Stimulated activated effector memory CD8-positive, alpha-beta T cell treated with anti-CD3 and anti-CD28 coated beads, Interleukin-12 subunit alpha, Interleukin-12 subunit beta, amount 100 ng/mL, for 72 hours (primary cell): Measurements from ENCODE around the gene KLHL30.

Experiments used
- ATAC-seq: fragments of 150-1000 bp; cut with Tn5 transposase; 2 replicates; pipeline ENCODE4 v1.10.0; 2021
- DNase-seq, 2 donors: peaks; one replicate each; pipeline ENCODE4 v3.0.0; 2021 to 2022; ENCODE audit warnings: low spot score in 2 of 2
- H3K27ac Mint-ChIP-seq: one replicate; pipeline ENCODE4 v1.8.0; 2022; ENCODE audit warnings: mild to moderate bottlenecking, mixed read lengths
- H3K36me3 Mint-ChIP-seq: one replicate; pipeline ENCODE4 v1.8.0; 2022; ENCODE audit warnings: mild to moderate bottlenecking, mixed read lengths
- H3K4me1 Mint-ChIP-seq: one replicate; pipeline ENCODE4 v1.8.0; 2022; ENCODE audit warnings: mixed read lengths
- H3K4me3 Mint-ChIP-seq: one replicate; pipeline ENCODE4 v1.8.0; 2022; ENCODE audit warnings: mild to moderate bottlenecking, mixed read lengths
- H3K9me3 Mint-ChIP-seq: one replicate; pipeline ENCODE4 v1.8.0; 2022; ENCODE audit warnings: mixed read lengths

KLHL30 gene

DNA sequence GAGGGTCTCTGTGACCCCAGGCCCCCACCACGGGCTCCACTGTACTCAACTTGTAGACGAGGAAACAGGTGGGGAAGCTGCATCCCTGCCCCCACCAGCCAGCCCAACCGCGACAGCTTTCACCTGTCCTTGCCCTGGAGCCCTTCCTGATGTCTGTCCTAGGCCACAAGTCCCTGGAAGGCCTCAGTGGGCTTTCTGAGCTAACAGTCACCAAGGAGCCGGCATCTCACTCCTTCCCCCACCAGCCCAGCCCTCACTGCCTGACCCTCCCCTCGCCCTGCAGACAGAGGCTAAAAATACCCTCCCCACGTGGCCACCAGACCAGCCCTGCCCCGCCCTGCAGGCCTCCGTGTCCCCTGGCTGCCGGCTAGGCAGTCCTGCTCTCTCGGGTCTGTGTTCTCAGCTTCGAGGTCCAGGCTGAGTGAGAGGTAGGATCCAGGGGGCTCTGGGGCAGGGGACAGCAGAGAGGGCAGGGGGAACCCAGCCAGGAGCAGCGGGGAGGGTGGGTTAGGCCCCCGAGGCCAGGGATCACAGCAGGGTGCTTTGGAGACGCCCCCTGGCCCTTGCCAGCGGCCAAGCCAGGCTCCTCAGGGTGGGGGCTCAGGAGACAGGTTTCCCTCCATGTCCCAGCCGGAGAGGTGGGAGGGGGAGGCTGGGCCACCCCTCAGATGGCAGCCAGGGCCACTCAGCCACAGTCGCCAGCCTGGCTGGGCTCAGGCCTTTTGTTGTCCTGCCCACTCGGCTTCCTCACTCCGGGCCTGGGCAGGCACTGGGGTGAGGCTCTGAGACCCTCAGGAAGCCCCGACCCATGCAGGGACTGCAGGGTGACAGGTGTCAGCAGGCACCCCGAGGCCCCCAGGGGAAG, at the start of gene KLHL30:
Gene KLHL30, plus strand, starts transcription at position 338 of the 865 bp plus-strand sequence. CDS start 2,087 bp downstream, outside the sequence.
- H3K4me3 Mint-ChIP-seq = no peak within 1 kb of the TSS
- no peak for ATAC-seq
- H3K4me1 Mint-ChIP-seq = peaks cover 10% of the 10 kb centered on the region

GRCh38 chr2:238090887-238091286, 47.6 kb upstream of the KLHL30 start:
- no peak overlapping the region for H3K4me3 Mint-ChIP-seq
- peaks cover 26% of the 10 kb centered on the region for H3K36me3 Mint-ChIP-seq
- DNase-seq (peak in 1 of 2 donors; percentile 34), ATAC-seq (no peak)
- H3K9me3 Mint-ChIP-seq = no peaks in the 10 kb centered on the region
- H3K27ac Mint-ChIP-seq = no peak overlapping the region
- no peaks in the 10 kb centered on the region for H3K4me1 Mint-ChIP-seq

More for the DNA sequence above, at the start of gene KLHL30:
- Mint-ChIP-seq H3K27ac (no peak within 1 kb of the TSS), H3K36me3 (no peaks in the 10 kb centered on the region), H3K9me3 (no peaks in the 10 kb centered on the region)
- DNase-seq = no peak

- H3K27ac Mint-ChIP-seq = no peak overlapping the region
Measured at GRCh38 chr2:238091436-238092060, 46.9 kb upstream of the KLHL30 start.

DNA sequence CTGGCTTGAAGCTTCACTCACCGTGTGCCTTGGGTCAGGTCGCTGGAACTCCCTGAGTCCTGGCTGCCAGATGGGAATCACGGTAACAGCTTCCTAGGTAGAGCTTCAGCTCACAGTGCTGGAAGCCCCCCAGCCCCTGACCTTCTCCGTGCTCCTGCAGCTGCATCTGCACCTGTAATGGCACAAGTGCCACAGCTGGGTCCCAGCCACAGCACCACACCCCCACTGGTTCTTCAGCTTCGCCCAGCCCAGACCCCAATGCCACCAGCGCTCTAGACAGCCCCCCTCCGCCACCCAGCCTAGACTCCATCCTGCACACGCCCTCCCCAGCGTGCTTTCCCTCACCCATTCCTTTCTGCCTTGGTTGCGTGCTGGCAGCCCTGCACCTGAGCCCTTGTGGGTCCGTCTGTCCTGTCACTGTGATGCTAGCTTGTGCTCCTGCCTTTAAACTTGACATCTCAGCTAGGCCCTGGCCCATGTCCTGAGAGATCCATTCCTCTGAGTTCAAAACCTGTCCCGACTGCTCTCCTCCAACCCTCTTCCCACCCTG, 45.9 kb upstream of the KLHL30 start:
- peak overlapping the region; percentile 72 for H3K27ac Mint-ChIP-seq

More at GRCh38 chr2:238091436-238092060, 46.9 kb upstream of the KLHL30 start:
- Mint-ChIP-seq H3K9me3 (no peaks in the 10 kb centered on the region), H3K36me3 (peaks cover 20% of the 10 kb centered on the region), H3K4me1 (no peaks in the 10 kb centered on the region), H3K4me3 (no peak overlapping the region)
- DNase-seq (peak in 1 of 2 donors; percentile 42), ATAC-seq (no peak)

DNA sequence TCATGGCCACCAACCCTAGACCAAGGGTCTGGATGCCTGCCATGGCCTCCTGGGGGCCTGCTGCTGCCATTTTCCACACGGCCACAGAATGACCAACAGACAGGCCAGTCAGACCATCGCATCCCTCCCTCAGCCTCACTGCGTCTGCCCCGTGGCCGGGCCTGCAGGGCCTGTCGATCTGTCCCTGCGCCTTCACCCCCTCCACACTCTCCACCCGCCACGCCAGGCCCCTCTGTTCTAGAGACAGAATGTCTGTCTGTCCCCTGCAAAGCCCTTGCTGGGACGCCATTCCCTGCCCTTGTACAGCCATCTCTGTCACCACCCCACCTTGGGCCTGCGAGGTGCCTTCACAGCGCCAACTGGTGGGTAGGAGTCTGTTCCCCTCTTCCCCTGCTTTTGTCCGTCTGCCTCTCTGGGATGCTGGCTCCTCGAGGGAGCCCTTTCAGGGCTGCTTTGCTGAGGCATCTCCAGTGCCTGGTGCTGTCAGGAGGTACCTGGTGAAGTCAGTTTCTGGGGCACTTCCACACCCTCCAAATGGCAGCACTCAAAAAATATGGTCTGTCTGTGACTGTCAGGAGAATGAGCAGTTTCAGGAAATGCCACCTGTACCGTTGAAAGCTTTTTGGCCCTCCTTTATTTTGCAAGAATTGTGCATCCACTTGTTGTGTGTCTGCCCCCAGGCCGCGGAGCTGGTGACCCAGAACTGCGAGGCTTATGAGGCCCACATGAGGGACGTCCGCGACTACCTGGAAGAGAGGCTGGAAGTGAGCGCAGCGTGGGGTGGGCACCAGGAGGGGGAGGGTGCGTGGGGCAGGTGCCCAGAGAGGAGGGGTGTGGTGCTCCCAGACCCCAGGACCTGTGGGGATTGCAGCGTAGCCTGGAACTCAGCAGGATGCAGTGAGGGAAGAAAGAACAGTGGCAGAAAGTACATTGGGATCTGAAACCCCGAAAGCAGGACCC, 45.0 kb upstream of the KLHL30 start:
- H3K9me3 Mint-ChIP-seq = no peaks in the 10 kb centered on the region
- H3K4me3 Mint-ChIP-seq = no peak overlapping the region
- H3K36me3 Mint-ChIP-seq = peaks cover 27% of the 10 kb centered on the region
- H3K4me1 Mint-ChIP-seq = no peaks in the 10 kb centered on the region
- H3K27ac Mint-ChIP-seq = peak overlapping the region; percentile 72
- ATAC-seq (no peak), DNase-seq (peak in 1 of 2 donors; percentile 45)

More for the DNA sequence above, 45.9 kb upstream of the KLHL30 start:
- peak in 1 of 2 donors; percentile 38 for DNase-seq
- peaks cover 27% of the 10 kb centered on the region for H3K36me3 Mint-ChIP-seq
- H3K9me3 Mint-ChIP-seq = no peaks in the 10 kb centered on the region
- no peaks in the 10 kb centered on the region for H3K4me1 Mint-ChIP-seq
- no peak overlapping the region for H3K4me3 Mint-ChIP-seq
- ATAC-seq = no peak

DNA sequence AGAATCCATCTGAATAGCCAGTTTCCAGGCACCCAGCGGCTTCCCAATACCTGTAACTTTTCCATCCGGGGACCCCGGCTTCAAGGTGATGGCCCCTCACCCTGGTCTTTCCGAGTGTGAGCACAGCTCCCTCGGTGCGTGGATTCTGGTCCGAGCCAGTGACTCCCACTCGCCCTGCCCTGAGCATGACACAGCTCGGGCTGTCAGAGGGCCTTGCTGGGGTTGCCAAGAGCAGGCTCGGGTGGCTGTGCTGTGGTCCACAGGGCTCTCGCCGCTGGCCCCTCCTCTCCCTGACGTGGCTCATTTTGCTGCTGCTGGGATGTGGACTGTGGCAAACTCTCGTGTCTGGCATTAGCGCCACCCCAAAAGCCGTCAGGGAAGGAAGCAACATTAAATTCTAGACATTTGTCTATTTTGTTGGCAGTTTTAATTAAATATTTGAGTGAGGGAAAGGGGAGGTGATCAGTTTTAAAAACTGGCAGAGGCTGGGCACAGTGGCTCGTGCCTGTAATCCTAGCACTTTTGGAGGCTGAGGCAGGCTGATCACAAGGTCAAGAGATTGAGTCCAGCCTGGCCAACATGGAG, 43.9 kb upstream of the KLHL30 start:
- no peaks in the 10 kb centered on the region for H3K4me1 Mint-ChIP-seq
- ATAC-seq (no peak), DNase-seq (peak in 1 of 2 donors; percentile 17)
- H3K9me3 Mint-ChIP-seq = no peaks in the 10 kb centered on the region
- H3K36me3 Mint-ChIP-seq = peaks cover 19% of the 10 kb centered on the region
- peak overlapping the region; percentile 23 for H3K27ac Mint-ChIP-seq
- H3K4me3 Mint-ChIP-seq = no peak overlapping the region

GRCh38 chr2:238095143-238095542, 43.3 kb upstream of the KLHL30 start:
- ATAC-seq (no peak), DNase-seq (peak in 1 of 2 donors; percentile 13)
- no peaks in the 10 kb centered on the region for H3K4me1 Mint-ChIP-seq
- H3K36me3 Mint-ChIP-seq = peaks cover 17% of the 10 kb centered on the region
- no peaks in the 10 kb centered on the region for H3K9me3 Mint-ChIP-seq
- H3K27ac Mint-ChIP-seq = peak overlapping the region; percentile 23
- no peak overlapping the region for H3K4me3 Mint-ChIP-seq

DNA sequence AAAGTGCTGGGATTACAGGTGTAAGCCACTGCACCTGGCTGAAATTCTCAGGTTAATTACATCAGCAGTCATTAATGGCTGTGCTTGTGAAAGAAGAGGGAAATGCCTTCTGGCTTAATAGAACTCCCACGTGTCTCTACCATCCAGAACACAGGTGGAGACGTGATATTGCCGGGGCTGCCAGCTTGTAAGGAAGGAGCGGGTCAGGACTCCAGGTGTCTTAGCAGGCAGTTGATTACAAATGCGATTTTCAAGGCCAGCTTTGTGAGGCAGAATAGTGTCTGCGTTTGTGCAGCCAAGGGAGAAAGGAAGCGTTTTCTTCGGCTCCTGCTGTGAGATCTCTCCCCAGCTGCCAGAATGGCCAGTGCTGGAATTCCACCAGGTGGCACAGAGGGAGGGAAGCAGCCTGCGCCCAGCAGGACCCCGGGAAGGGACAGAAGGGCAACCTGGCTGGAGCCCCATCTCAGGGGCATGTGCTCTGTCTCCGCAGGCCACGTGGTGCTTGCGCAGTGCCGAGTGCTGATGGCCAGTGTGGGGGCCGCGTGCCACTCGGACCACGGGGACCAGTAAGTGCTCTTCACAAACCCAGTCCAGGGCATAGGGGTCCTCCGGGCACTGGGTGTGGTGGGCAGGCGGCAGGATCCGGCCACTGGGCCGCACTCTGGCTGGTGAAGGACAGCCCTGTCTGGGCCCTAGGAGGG, 42.0 kb upstream of the KLHL30 start:
- H3K4me3 Mint-ChIP-seq = no peak overlapping the region
- no peaks in the 10 kb centered on the region for H3K4me1 Mint-ChIP-seq
- no peaks in the 10 kb centered on the region for H3K9me3 Mint-ChIP-seq
- H3K36me3 Mint-ChIP-seq = peaks cover 17% of the 10 kb centered on the region
- ATAC-seq (no peak), DNase-seq (peak in 1 of 2 donors; percentile 48)
- no peak overlapping the region for H3K27ac Mint-ChIP-seq

DNA sequence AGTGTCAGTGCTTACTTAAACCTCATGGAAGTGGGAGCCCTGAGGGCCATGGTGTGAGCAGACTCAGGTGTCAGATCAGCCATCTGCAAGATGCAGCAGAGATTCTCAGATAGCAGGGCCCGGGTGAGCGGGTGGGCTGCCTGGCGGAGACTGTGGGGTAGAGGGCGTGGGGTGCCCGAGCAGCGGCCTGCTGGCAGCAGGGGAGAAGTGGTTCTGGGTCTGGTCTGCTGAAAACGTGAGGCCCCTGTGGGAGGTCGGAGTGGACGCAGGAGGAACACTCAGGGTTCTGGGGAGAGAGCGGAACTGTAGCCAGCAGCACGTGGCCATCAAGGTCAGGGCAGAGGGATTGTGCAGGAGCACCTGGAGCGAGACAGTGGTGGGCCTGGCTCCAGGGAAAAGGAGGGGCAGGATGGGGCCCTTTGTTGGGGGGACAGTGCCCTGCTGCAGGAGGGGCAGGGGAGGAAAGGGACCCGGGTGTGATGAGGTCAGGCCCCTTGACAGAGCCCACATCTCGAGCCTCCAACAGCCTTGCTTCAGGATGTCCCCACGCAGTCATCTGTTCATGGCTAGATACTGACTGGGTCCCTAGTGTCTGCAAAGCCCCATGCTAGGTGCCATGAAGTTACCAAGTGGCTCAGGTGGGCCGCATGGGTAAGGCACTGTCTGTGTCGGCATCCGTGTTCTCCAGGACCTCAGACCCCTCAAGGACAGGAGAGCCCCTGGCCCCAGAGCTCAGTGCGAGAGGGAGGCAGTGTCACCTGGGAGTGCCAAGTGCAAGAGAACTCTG, 41.1 kb upstream of the KLHL30 start:
- no peaks in the 10 kb centered on the region for H3K4me1 Mint-ChIP-seq
- no peak for ATAC-seq
- H3K9me3 Mint-ChIP-seq = no peaks in the 10 kb centered on the region
- DNase-seq = peak; percentile 1 to 46
- no peak overlapping the region for H3K27ac Mint-ChIP-seq
- H3K36me3 Mint-ChIP-seq = peaks cover 15% of the 10 kb centered on the region
- no peak overlapping the region for H3K4me3 Mint-ChIP-seq

DNA sequence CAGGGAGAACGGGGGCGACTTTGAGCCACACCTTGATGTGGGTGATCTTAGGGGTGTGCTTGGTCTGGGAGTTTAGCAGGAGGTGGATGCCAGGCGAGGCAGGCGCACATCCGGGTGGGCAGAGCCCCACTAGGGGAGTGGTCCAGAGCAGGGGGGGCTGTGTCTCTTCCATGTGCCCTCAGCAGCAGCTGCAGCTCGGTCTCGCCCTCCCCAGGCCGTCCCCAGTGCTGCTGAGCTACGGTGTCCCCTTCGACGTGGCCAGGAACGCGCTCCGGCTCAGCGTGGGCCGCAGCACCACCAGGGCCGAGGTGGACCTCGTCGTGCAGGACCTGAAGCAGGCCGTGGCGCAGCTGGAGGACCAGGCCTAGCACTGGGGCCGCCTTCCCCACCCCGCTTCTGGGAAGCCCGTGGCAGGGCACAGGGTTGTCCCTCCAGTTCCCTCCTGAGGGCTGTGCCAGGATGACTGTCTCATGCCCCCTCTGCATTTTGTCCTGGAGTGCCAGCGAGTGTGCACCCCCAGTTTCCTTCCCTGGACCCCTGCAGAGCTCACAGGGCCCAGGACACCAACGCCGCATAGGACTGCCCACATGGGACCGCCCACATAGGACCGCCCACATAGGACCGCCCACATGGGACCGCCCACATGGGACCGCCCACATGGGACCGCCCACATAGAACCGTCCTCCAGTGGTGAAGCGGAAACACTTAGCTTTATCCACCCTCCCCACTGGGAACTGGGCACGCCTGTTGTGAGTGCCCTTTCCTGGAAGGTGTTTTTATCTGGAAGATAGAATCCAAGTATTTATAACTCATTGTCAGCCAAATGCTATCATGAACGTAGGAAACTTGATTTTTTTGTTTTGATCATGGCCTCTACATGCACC, 40.2 kb upstream of the KLHL30 start:
- DNase-seq = peak; percentile 1 to 71
- Mint-ChIP-seq H3K4me3 (no peak overlapping the region), H3K36me3 (peaks cover 11% of the 10 kb centered on the region), H3K27ac (no peak overlapping the region), H3K9me3 (no peaks in the 10 kb centered on the region), H3K4me1 (no peaks in the 10 kb centered on the region)
- no peak for ATAC-seq

DNA sequence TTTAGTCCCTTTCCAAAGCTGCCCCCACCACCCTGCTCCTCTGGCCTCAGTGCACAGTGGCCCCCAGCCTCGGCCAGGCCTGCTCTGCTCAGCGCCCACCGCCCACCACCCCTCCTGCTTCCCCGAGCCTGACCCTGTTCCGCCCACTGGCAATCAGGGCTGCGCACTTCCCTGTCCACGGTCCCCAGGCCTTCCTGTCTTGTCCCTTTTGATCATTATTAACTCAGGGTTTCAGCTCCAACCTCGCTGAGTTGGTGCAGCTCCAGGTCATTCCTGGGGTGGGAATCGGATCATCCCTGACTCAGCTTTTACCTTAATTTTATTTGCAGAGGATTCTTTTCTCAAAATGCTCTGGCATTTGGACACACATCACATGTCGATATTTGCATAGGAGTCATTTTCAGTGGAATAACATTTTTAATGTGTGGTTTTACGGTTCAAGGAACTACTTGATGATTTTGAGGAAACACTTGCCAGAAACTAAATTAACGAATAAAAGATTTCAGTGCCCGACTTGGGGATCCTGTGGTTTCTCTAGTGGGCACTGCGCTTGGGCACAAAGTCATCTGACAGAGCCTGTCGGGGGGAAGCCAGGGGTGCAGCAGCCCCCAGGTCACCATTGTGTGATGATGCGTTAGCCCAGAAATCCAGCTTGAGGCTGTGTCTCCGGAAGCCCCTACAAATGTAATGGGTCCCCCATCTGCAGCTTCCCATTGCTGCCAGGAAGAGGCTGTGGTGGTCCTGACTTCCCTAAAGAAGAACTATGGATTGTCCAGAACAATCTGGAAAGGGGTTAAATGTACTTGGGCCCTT, 39.4 kb upstream of the KLHL30 start:
- Mint-ChIP-seq H3K9me3 (no peaks in the 10 kb centered on the region), H3K27ac (no peak overlapping the region), H3K4me1 (no peaks in the 10 kb centered on the region), H3K4me3 (no peak overlapping the region), H3K36me3 (peaks cover 7% of the 10 kb centered on the region)
- ATAC-seq = no peak
- DNase-seq = no peak

DNA sequence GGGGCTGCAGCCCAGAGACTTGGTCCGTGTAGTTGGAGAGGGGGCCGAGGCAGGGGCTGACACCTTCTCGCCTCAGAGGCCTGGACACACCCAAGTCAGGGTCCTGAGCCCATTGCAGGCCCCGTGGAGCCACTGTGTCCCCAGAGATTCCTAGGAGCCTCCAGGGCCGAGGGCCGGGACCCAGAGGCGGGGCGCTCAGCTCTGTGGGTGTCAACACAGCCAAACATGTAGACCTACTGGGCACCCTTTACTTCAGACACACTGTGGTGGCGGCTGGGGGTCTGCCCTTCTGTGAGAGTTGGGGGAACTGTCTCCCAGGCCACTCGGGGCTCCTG, 38.8 kb upstream of the KLHL30 start:
- H3K36me3 Mint-ChIP-seq = peaks cover 7% of the 10 kb centered on the region
- ATAC-seq (no peak), DNase-seq (peak in 1 of 2 donors; percentile 46)
- no peaks in the 10 kb centered on the region for H3K9me3 Mint-ChIP-seq
- H3K27ac Mint-ChIP-seq = no peak overlapping the region
- H3K4me1 Mint-ChIP-seq = no peaks in the 10 kb centered on the region
- H3K4me3 Mint-ChIP-seq = no peak overlapping the region
